ENCODE measurements around the gene SHOX. TPM values are rescaled to one million over a fixed set of nuclear protein-coding genes. Genes with fewer than 3 reads are reported as not detected.
"Not testable (repeated sequence)": the region's sequence is repeated elsewhere in the genome, so short reads cannot be mapped to it uniquely, and the experiment has no call there.

Gene SHOX
- 3.1 TPM for total RNA-seq

- no peaks in the 10 kb centered on the region for H3K4me1 ChIP-seq (ENCODE audit: control insufficient read depth in 3 of 3, insufficient read depth in 3 of 3, low read length in 3 of 3)
- no peaks in the 10 kb centered on the region for H3K9me3 ChIP-seq (ENCODE audit: control insufficient read depth in 3 of 3, low read length in 3 of 3)
- peak within 1 kb of the TSS in 1 of 3 donors; percentile 49 for H3K4me3 ChIP-seq (ENCODE audit: low read length in 3 of 3)
- H3K27ac ChIP-seq (ENCODE audit: low read depth, low read length): no peak within 1 kb of the TSS
- H3K36me3 ChIP-seq (ENCODE audit: control insufficient read depth in 3 of 3, insufficient read depth in 3 of 3, low read length in 3 of 3): no peaks in the 10 kb centered on the region
- peaks cover 34 to 64% (median 58%) of the 10 kb centered on the region in 3 donors for H3K27me3 ChIP-seq (ENCODE audit: control insufficient read depth in 3 of 3, insufficient read depth in 3 of 3, low read length in 3 of 3)
- peak within 1 kb of the TSS in 1 of 3 donors; percentile 62 for H3K9ac ChIP-seq (ENCODE audit: low read depth in 1 of 3, low read length in 3 of 3)
These were observed at the start of gene SHOX for GRCh38 chrX:630612-631496. TSS of gene SHOX (plus strand) at chrX:630791. CDS start at chrX:630898, 107 bp downstream.

- H3K4me1 ChIP-seq (ENCODE audit: control insufficient read depth in 3 of 3, insufficient read depth in 3 of 3, low read length in 3 of 3): no peaks in the 10 kb centered on the region
- no peaks in the 10 kb centered on the region for H3K27me3 ChIP-seq (ENCODE audit: control insufficient read depth in 3 of 3, insufficient read depth in 3 of 3, low read length in 3 of 3)
- no peak overlapping the region for H3K4me3 ChIP-seq (ENCODE audit: low read length in 3 of 3)
These were observed 49.5 kb upstream of the SHOX start for GRCh38 chrX:581066-581465.

DNA sequence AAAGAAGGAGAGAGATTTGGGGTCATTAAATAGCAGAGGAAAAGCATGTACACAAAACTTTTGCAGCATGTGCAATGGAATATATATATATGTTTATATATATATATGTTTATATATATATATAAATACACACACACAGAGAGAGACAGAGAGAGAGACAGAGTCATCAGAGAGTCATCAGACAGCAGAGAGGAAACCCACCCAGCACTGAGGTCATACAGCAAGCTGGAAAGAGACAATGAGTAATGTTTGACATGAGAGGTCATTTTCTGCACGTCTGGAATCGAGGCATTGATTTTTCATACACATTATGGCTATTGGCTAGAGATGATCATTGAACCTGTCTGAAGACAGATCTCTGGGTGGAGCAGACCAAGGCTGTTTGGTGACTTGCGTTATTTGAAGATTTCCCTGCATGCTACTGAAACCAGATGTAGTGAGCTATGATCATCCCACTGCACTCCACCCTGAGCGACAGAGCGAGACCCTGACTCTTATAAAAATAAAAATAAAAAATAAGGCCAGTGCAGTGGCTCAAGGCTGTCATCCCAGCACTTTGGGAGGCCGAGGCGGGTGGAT is 48.8 kb upstream of the SHOX start:
- Histone ChIP-seq H3K36me3 (ENCODE audit: control insufficient read depth in 3 of 3, insufficient read depth in 3 of 3, low read length in 3 of 3) (no peaks in the 10 kb centered on the region), H3K4me3 (ENCODE audit: low read length in 3 of 3) (no peak overlapping the region), H3K9ac (ENCODE audit: low read depth in 1 of 3, low read length in 3 of 3) (no peak overlapping the region), H3K4me1 (ENCODE audit: control insufficient read depth in 3 of 3, insufficient read depth in 3 of 3, low read length in 3 of 3) (no peaks in the 10 kb centered on the region), H3K27ac (ENCODE audit: low read depth, low read length) (no peak overlapping the region), H3K27me3 (ENCODE audit: control insufficient read depth in 3 of 3, insufficient read depth in 3 of 3, low read length in 3 of 3) (no peaks in the 10 kb centered on the region), H3K9me3 (ENCODE audit: control insufficient read depth in 3 of 3, low read length in 3 of 3) (peaks cover 0 to 6% (median 0%) of the 10 kb centered on the region in 3 donors)

More at GRCh38 chrX:581066-581465, 49.5 kb upstream of the SHOX start:
- peaks cover 3 to 13% (median 4%) of the 10 kb centered on the region in 3 donors for H3K9me3 ChIP-seq (ENCODE audit: control insufficient read depth in 3 of 3, low read length in 3 of 3)
- no peaks in the 10 kb centered on the region for H3K36me3 ChIP-seq (ENCODE audit: control insufficient read depth in 3 of 3, insufficient read depth in 3 of 3, low read length in 3 of 3)
- H3K9ac ChIP-seq (ENCODE audit: low read depth in 1 of 3, low read length in 3 of 3): no peak overlapping the region
- H3K27ac ChIP-seq (ENCODE audit: low read depth, low read length): no peak overlapping the region

- Histone ChIP-seq H3K4me3 (ENCODE audit: low read length in 3 of 3) (no peak overlapping the region), H3K4me1 (ENCODE audit: control insufficient read depth in 3 of 3, insufficient read depth in 3 of 3, low read length in 3 of 3) (no peaks in the 10 kb centered on the region), H3K27me3 (ENCODE audit: control insufficient read depth in 3 of 3, insufficient read depth in 3 of 3, low read length in 3 of 3) (no peaks in the 10 kb centered on the region), H3K9me3 (ENCODE audit: control insufficient read depth in 3 of 3, low read length in 3 of 3) (no peaks in the 10 kb centered on the region), H3K27ac (ENCODE audit: low read depth, low read length) (no peak overlapping the region), H3K9ac (ENCODE audit: low read depth in 1 of 3, low read length in 3 of 3) (no peak overlapping the region), H3K36me3 (ENCODE audit: control insufficient read depth in 3 of 3, insufficient read depth in 3 of 3, low read length in 3 of 3) (no peaks in the 10 kb centered on the region)
These were observed 46.0 kb upstream of the SHOX start for GRCh38 chrX:584572-584971.

DNA sequence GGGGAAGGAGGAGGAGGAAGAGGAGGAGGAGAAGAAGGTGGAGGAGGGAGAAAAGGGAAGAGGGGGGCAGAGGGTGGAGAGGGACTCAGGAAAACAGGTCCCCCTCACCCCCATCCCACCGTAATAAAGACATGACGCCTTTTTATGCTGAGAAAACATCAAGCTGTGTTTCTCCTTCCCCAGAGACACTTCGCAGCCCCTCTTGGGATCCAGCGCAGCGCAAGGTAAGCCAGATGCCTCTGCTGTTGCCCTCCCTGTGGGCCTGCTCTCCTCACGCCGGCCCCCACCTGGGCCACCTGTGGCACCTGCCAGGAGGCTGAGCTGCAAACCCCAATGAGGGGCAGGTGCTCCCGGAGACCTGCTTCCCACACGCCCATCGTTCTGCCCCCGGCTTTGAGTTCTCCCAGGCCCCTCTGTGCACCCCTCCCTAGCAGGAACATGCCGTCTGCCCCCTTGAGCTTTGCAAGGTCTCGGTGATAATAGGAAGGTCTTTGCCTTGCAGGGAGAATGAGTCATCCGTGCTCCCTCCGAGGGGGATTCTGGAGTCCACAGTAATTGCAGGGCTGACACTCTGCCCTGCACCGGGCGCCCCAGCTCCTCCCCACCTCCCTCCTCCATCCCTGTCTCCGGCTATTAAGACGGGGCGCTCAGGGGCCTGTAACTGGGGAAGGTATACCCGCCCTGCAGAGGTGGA is 45.3 kb upstream of the SHOX start:
- Histone ChIP-seq H3K27me3 (ENCODE audit: control insufficient read depth in 3 of 3, insufficient read depth in 3 of 3, low read length in 3 of 3) (no peaks in the 10 kb centered on the region), H3K36me3 (ENCODE audit: control insufficient read depth in 3 of 3, insufficient read depth in 3 of 3, low read length in 3 of 3) (no peaks in the 10 kb centered on the region), H3K9ac (ENCODE audit: low read depth in 1 of 3, low read length in 3 of 3) (no peak overlapping the region), H3K27ac (ENCODE audit: low read depth, low read length) (no peak overlapping the region), H3K4me3 (ENCODE audit: low read length in 3 of 3) (no peak overlapping the region), H3K9me3 (ENCODE audit: control insufficient read depth in 3 of 3, low read length in 3 of 3) (no peaks in the 10 kb centered on the region), H3K4me1 (ENCODE audit: control insufficient read depth in 3 of 3, insufficient read depth in 3 of 3, low read length in 3 of 3) (no peaks in the 10 kb centered on the region)

DNA sequence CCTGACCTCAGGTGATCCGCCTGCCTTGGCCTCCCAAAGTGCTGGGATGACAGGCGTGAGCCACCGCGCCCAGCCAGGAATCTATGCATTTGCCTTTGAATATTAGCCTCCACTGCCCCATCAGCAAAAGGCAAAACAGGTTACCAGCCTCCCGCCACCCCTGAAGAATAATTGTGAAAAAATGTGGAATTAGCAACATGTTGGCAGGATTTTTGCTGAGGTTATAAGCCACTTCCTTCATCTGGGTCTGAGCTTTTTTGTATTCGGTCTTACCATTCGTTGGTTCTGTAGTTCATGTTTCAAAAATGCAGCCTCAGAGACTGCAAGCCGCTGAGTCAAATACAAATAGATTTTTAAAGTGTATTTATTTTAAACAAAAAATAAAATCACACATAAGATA is 44.2 kb upstream of the SHOX start:
- Histone ChIP-seq H3K4me1 (ENCODE audit: control insufficient read depth in 3 of 3, insufficient read depth in 3 of 3, low read length in 3 of 3) (no peaks in the 10 kb centered on the region), H3K27me3 (ENCODE audit: control insufficient read depth in 3 of 3, insufficient read depth in 3 of 3, low read length in 3 of 3) (no peaks in the 10 kb centered on the region), H3K36me3 (ENCODE audit: control insufficient read depth in 3 of 3, insufficient read depth in 3 of 3, low read length in 3 of 3) (no peaks in the 10 kb centered on the region), H3K4me3 (ENCODE audit: low read length in 3 of 3) (no peak overlapping the region), H3K9me3 (ENCODE audit: control insufficient read depth in 3 of 3, low read length in 3 of 3) (no peaks in the 10 kb centered on the region), H3K9ac (ENCODE audit: low read depth in 1 of 3, low read length in 3 of 3) (no peak overlapping the region), H3K27ac (ENCODE audit: low read depth, low read length) (no peak overlapping the region)

DNA sequence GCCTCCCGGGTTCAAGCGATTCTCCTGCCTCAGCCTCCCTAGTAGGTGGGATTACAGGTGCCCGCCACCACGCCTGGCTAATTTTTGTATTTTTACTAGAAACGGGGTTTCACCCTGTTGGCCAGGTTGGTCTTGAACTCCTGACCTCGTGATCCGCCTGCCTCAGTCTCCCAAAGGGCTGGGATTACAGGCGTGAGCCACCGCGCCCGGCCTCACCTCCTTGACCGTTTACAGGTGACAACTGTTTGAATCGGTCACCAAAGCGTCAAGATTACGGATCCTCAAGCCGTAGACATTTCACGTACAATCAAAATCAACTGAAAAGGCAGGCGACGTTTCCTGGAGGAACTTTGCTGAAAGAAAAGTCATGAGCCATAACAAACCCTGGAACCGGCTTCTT is 41.3 kb upstream of the SHOX start:
- not testable (repeated sequence) for H3K4me3 ChIP-seq (ENCODE audit: low read length in 3 of 3); H3K27me3 ChIP-seq (ENCODE audit: control insufficient read depth in 3 of 3, insufficient read depth in 3 of 3, low read length in 3 of 3)

DNA sequence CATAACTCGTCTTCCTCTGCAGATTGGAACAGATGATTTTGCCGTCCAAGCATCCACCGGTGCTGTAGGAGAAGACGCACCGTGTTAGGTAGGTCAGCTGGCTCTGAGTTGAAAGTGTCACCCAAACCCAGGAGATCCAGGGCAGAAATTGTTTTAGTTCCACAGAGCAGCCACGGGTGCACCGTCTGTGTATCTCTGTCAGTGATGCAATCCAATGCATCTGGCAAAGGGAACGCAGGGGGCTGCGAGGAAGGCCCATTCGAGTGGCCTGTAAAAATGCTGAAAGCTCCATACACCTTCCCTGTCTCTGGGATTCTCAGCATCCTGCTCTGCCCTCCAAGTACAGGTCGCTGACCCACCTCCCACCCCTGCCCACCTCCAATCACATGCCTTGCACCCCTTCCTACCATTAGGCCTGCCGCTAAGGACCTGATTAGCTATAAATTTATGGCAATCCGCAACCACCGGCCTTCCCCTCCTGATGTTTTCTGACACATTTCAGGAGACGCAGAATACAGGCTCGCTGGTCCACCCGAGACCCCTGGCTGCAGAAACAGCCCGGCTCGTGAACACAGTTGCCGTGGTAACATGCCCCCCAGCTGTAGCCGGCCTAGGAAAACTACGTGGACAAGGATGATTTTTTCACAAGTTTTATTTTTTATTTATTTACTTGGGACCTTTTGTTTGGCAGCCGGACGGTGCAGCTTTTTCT is 39.7 kb upstream of the SHOX start:
- Histone ChIP-seq H3K27ac (ENCODE audit: low read depth, low read length) (no peak overlapping the region), H3K4me1 (ENCODE audit: control insufficient read depth in 3 of 3, insufficient read depth in 3 of 3, low read length in 3 of 3) (no peaks in the 10 kb centered on the region), H3K4me3 (ENCODE audit: low read length in 3 of 3) (no peak overlapping the region), H3K36me3 (ENCODE audit: control insufficient read depth in 3 of 3, insufficient read depth in 3 of 3, low read length in 3 of 3) (no peaks in the 10 kb centered on the region), H3K9me3 (ENCODE audit: control insufficient read depth in 3 of 3, low read length in 3 of 3) (no peaks in the 10 kb centered on the region), H3K27me3 (ENCODE audit: control insufficient read depth in 3 of 3, insufficient read depth in 3 of 3, low read length in 3 of 3) (no peaks in the 10 kb centered on the region), H3K9ac (ENCODE audit: low read depth in 1 of 3, low read length in 3 of 3) (no peak overlapping the region)

More for the DNA sequence above, 41.3 kb upstream of the SHOX start:
- H3K27ac ChIP-seq (ENCODE audit: low read depth, low read length); H3K4me1 ChIP-seq (ENCODE audit: control insufficient read depth in 3 of 3, insufficient read depth in 3 of 3, low read length in 3 of 3); H3K9ac ChIP-seq (ENCODE audit: low read depth in 1 of 3, low read length in 3 of 3); H3K36me3 ChIP-seq (ENCODE audit: control insufficient read depth in 3 of 3, insufficient read depth in 3 of 3, low read length in 3 of 3); H3K9me3 ChIP-seq (ENCODE audit: control insufficient read depth in 3 of 3, low read length in 3 of 3): not testable (repeated sequence)

DNA sequence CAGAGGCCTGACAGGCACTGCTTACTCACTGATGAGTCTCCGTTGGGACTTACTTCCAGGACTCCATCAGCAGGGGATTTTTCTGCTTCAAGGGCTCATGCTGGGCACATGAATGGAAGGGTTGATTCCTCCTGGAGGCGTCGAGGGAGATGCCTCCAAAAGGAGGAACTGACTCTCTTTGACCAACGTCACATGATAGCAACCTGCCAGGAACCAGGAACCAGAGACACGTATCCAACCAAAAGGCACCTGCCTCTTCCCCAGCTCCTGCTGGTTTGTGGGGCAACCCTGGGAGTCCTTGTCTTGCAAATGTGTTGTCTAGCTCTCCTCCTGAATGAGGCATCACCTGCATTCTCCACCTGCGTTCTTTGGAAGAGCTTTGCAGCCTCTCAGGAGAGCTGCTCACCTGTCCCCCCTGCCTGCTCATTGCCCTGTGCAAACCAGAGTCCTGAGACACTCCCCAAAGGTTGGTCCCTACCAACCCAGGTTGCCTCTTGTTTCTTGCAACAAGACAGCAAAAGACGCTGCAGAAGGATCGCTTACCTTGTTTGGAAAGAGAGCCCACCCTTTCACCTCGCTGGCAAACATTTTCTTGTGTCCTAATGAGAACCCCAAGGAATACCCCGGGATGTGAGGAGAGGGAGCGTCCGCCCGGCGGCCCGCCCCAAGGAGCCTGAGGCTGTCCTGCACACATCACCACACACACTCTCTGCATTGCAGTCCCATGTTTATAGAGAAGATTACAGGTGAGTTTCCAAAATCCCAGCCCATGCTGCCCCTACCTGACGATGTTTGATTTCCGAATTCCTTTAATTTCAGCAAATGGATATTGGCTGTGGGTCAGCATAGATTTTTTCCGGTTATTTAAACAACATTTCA is 30.5 kb upstream of the SHOX start:
- no peak overlapping the region for H3K4me3 ChIP-seq (ENCODE audit: low read length in 3 of 3)
- no peak overlapping the region for H3K27ac ChIP-seq (ENCODE audit: low read depth, low read length)
- H3K9ac ChIP-seq (ENCODE audit: low read depth in 1 of 3, low read length in 3 of 3): no peak overlapping the region
- H3K36me3 ChIP-seq (ENCODE audit: control insufficient read depth in 3 of 3, insufficient read depth in 3 of 3, low read length in 3 of 3): no peaks in the 10 kb centered on the region
- peaks cover 2 to 9% (median 5%) of the 10 kb centered on the region in 3 donors for H3K9me3 ChIP-seq (ENCODE audit: control insufficient read depth in 3 of 3, low read length in 3 of 3)
- H3K4me1 ChIP-seq (ENCODE audit: control insufficient read depth in 3 of 3, insufficient read depth in 3 of 3, low read length in 3 of 3): no peaks in the 10 kb centered on the region
- peaks cover 0 to 3% (median 0%) of the 10 kb centered on the region in 3 donors for H3K27me3 ChIP-seq (ENCODE audit: control insufficient read depth in 3 of 3, insufficient read depth in 3 of 3, low read length in 3 of 3)

Measured in skeletal muscle tissue (tissue), 4 donors.